AG08396 (cell line): ENCODE data around the gene WFDC13.
"Not testable (repeated sequence)": the region's sequence is repeated elsewhere in the genome, so short reads cannot be mapped to it uniquely, and the experiment has no call there.

Experiments
- DNase-seq: peaks from one replicate; pipeline ENCODE4 v3.0.0; 2012; ENCODE audit warnings: low spot score, mixed read lengths

Gene WFDC13, protein sequence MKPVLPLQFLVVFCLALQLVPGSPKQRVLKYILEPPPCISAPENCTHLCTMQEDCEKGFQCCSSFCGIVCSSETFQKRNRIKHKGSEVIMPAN

DNA sequence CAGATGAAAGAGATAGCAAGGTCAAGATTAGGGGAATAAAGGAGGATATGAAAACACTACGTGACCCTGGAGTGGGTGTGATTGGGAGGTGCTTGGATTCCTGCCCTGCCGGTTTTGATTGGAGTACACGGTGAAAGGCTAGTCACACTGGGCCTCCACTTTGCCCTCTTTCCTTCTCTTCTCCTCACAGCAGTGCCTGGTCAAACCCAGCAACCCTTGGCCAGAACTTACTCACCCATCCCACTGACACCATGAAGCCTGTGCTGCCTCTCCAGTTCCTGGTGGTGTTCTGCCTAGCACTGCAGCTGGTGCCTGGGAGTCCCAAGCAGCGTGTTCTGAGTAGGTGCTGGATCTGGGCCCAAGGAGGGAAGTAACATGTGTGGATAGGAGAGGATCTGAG, at the start of gene WFDC13:
WFDC13 (plus strand) TSS at position 166 of the 400 bp plus-strand sequence; CDS start at position 252, 86 bp downstream.
- DNase-seq, result no peak

- DNase-seq, result not testable (repeated sequence)
These were observed 44.8 kb upstream of the WFDC13 start for GRCh38 chr20:45657038-45657437.

DNA sequence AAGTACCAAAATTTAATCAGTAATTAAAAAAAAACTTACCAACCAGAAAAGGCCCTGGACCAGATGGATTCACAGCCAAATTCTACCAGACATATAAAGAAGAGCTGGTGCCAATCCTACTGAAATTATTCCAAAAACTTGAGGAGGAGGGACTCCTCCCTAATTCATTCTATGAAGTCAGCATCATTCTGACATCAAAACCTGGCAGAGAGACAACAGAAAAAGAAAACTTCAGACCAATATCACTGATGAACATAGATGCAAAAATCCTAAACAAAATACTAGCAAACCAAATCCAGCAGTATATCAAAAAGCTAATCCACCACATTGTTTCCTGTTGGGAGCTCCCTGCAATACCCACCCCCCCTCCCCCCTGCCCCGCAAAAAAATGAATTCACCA, 31.7 kb upstream of the WFDC13 start, which contains the start of gene WFDC11:
WFDC11 (minus strand) TSS at position 101 of the 400 bp plus-strand sequence. CDS start 19,639 bp downstream, outside the sequence.
- no peak for DNase-seq

- no peak for DNase-seq
These were observed 29.1 kb upstream of the WFDC13 start for GRCh38 chr20:45672765-45673164.

- no peak for DNase-seq
These were observed 22.2 kb upstream of the WFDC13 start for GRCh38 chr20:45679650-45680049.

DNA sequence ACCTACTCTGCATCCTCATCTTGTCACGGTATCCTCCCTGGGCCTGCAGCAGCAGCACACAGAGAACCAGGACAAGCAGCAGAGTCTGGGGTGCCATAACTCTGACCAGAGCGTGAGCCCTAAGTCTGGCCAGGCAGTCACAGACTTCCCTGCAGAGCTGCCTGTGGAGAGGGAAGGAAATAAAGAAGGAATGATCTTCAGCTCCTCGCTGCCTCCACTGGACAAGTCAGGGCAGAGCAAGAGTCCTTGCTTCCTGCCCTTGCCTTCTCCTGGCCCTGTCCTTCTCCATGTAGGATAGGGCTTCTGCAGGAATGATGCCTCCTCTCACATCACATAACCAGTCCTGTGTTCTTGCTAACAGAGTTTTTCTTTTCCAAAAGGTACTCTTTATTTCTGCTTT, 15.9 kb upstream of the WFDC13 start:
- DNase-seq, result peak; percentile 12

DNA sequence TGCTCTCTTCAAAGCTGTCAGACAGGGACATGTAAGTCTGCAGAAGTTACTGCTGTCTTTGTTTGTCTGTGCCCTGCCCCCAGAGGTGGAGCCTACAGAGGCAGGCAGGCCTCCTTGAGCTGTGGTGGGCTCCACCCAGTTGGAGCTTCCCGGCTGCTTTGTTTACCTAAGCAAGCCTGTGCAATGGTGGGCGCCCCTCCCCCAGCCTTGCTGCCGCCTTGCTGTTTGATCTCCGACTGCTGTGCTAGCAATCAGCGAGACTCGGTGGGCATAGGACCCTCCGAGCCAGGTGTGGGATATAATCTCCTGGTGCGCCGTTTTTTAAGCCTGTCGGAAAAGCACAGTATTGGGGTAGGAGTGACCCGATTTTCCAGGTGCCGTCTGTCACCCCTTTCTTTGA, 8.5 kb upstream of the WFDC13 start:
- DNase-seq, result not testable (repeated sequence)

DNA sequence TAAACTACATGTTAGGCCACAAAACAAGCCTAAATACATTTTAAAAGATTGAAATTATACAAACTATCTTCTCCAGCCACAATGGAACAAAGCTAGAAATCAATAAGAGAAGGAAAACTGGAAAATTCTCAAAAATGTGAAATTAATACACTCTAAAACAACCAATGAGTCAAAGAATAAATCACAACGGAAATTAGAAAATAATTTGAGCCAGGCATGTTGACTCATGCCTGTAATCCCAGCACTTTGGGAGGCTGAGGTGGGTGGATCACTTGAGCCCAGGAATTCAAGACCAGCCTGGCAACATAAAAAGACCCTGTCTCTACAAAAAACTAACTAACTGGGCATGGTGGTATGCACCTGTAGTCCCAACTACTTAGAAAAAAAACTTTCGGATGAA, 6.3 kb upstream of the WFDC13 start:
- no peak for DNase-seq

GRCh38 chr20:45701104-45701503, 734 bp upstream of the WFDC13 start:
- no peak for DNase-seq

DNA sequence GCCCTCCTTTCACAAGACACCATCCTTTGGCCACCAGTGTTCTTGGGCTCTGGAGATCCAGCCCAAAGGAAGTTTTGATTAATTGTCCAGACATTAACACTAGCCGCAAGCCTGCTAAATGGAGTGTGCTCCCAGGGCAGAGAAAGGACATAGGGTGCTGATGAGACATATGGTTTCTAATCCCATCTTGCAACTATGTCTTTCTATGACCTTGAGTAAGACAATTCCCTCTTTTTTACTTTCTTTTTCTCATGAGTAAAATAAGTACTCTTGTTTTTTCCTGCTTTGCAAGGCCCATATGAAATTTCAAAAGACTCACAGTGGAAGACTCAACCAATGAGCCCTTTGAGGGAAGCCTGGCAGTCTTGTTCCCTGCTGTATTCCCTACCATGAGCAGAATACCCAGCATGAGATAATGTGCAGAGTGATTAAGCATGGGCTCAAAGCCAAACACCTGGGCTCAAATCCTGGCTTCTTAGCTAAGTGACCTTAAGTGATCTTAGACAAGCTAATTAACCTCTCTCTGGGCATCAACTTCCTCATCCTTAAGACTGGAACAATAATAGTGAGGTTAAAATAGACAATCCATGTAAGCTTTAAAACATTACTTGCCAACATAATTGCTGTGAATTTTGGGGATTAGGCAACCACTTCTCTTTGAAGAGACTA, 3.3 kb downstream of the WFDC13 start, which contains the start of gene WFDC10B:
WFDC10B (minus strand) TSS at position 51 of the 669 bp plus-strand sequence. CDS start 19,027 bp downstream, outside the sequence.
- DNase-seq, result no peak

DNA sequence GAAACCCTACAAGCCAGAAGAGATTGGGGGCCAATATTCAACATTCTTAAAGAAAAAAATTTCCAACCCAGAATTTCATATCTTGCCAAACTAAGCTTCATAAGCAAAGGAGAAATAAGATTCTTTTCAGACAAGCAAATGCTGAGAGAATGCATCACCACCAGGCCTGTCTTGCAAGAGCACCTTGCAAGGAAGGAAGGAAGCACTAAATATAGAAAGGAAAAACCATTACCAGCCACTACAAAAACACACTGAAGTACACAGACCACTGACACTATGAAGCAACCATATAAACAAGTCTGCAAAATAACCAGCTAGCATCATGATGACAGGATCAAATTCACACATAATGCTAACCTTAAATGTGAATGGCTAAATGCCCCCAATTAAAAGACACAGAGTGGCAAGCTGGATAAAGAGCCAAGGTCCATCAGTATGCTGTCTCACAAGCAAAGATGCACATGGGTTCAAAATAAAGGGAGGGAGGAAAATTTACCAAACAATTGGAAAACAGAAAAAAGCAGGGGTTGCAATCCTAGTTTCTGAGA, 14.4 kb downstream of the WFDC13 start:
- DNase-seq, result not testable (repeated sequence)

- DNase-seq, result no peak
These were observed 20.2 kb downstream of the WFDC13 start, which contains the start of gene SPINT4 for GRCh38 chr20:45722047-45722446. Gene SPINT4, plus strand, starts transcription at chr20:45722347. Its CDS starts 21 bp downstream, at chr20:45722368.

- DNase-seq, result no peak
These were observed 23.3 kb downstream of the WFDC13 start for GRCh38 chr20:45725134-45725533.

- DNase-seq, result no peak
These were observed 25.2 kb downstream of the WFDC13 start for GRCh38 chr20:45727044-45727443.

- no peak for DNase-seq
These were observed 30.4 kb downstream of the WFDC13 start for GRCh38 chr20:45732199-45732598.

DNA sequence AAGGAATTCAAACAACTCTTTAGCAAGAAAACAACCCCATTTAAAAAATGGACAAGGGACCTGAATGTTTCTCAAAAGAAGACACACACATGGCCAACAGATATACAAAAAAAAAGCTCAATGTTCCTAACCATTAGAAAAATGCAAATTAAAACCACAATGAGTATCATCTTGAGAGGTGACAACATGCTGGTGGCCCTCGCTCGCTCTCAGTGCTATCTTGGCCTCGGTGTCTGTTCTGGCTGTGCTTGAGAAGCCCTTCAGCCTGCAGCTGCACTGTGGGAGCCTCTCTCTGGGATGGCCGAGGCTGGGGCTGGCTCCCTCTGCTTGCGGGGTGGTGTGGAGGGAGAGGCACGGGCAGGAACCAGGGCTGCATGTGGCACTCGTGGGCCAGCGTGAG, 33.7 kb downstream of the WFDC13 start:
- no peak for DNase-seq

DNA sequence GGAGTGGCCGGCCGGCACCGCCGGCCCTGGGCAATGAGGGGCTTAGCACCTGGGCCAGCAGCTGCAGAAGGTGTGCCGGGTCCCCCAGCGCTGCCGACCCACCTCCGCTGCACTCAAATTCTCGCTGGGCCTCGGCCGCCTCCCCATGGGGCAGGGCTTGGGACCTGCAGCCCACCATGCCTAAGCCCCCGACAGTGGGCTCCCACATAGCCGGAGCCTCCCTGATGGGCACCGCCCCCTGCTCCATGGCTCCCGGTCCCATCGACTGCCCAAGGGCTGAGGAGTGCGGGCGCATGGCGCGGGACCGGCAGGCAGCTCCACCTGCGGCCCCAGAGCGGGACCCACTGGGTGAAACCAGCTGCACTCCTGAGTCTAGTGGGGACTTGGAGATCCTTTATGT, 34.1 kb downstream of the WFDC13 start:
- DNase-seq, result no peak

DNA sequence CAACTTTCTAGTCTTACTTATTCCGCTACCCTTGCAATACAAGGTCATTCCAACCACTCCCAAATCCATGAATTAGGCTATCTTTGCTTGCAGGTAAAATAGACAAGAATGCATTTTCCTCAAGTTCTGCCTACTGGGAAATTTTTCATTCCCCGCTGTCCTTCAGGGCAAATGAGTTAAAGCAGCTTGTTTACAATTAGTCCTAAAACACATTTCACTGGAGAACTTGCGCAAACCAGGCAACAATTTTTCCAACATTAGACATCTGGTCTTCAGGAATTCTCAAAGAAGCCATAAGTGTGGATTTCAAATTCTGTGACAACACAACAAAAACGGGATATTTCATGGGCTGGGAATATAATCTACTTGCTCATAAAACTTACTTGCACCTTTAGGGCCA, 40.8 kb downstream of the WFDC13 start:
- DNase-seq, result no peak

DNA sequence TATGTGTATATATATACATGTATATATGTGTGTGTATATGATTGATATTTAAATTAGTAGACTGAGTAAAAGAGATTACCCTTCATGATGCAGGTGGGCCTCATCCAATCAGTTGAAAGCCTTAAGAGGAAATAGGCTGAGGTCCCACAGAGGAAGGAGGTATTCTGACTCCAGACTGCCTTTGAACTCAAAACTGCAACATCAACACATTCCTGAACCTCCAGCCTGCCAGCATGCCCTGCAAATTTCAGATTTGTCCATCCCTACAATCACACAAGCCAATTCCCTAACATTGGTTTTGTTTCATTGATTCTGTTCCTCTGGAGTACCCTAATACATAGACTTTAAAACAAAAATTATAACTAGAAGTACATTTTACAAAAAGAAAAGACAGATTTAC, 43.2 kb downstream of the WFDC13 start:
- no peak for DNase-seq

GRCh38 chr20:45751721-45752120, 49.9 kb downstream of the WFDC13 start:
- DNase-seq, result no peak

DNA sequence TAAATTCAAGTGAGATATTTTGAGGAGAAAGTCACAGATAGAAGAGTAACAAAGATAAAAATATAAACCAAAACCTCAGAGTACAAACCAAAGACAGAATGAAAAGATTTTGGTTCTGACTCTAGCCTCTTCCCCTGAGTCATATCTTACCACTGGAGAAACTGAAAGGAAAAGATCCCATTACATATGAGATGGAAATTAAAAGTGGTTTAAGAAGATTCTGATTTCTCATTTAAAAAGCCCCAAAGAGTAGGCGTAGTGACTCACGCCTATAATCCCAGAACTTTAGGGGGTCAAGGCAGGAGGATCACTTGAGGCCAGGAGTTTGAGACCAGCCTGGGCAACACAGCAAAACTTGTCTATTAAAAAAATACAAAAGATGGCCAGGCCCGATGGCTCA, 50.9 kb downstream of the WFDC13 start:
- no peak for DNase-seq

DNA sequence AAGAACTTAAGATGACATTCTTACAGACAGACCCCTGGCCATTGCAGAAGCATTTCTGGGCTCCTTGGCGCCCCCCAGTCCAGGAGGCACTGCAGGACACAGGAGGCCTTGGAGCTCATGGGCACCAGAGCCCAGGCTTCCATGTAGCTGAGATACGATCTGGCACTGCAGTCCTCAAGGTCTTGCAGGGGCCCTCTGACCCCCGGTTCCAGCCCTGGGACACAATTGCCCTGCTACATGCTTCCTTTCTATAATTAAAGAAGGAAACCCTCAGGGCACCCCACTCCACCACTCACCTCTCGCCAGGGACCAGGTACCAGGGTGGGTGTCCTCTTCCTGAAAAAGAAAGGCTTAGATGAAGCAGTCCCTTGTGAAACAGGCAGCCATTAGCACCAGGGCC, 56.3 kb downstream of the WFDC13 start:
- DNase-seq, result no peak
